GM18502 (cell line): Measurements from ENCODE around the gene SYNGR2.
"Not testable (repeated sequence)": the region's sequence is repeated elsewhere in the genome, so short reads cannot be mapped to it uniquely, and the experiment has no call there.

Experiments used
- ATAC-seq: cut with Tn5 transposase; IDR thresholded peaks from one replicate; pipeline ENCODE4 v1.9.1; 2021; ENCODE audit warnings: mild to moderate bottlenecking; ENCODE audit not compliant: unreplicated experiment, poor library complexity

SYNGR2 gene

GRCh38 chr17:78129351-78130089 is 38.9 kb upstream of the SYNGR2 start:
- no peak for ATAC-seq

GRCh38 chr17:78130090-78130436 is 38.3 kb upstream of the SYNGR2 start:
- ATAC-seq = no peak

- no peak for ATAC-seq
Observed at GRCh38 chr17:78130437-78131101, 37.8 kb upstream of the SYNGR2 start, which contains the start of gene TMC8. TMC8 (plus strand) TSS chr17:78130771; CDS start chr17:78131589, 818 bp downstream.

GRCh38 chr17:78131172-78132083 is 37.0 kb upstream of the SYNGR2 start:
- ATAC-seq = no peak

GRCh38 chr17:78132084-78132676 is 36.2 kb upstream of the SYNGR2 start:
- no peak for ATAC-seq

- no peak for ATAC-seq
Observed at GRCh38 chr17:78132767-78133178, 35.6 kb upstream of the SYNGR2 start.

GRCh38 chr17:78133179-78133951 is 35.0 kb upstream of the SYNGR2 start:
- ATAC-seq = no peak

GRCh38 chr17:78133971-78134898 is 34.1 kb upstream of the SYNGR2 start:
- ATAC-seq = no peak

GRCh38 chr17:78134899-78135385 is 33.4 kb upstream of the SYNGR2 start:
- ATAC-seq = no peak

GRCh38 chr17:78135858-78136500 is 32.4 kb upstream of the SYNGR2 start:
- ATAC-seq = no peak

GRCh38 chr17:78137392-78138203 is 30.8 kb upstream of the SYNGR2 start:
- no peak for ATAC-seq

- no peak for ATAC-seq
Observed at GRCh38 chr17:78138204-78139060, 29.9 kb upstream of the SYNGR2 start.

- ATAC-seq = not testable (repeated sequence)
Observed at GRCh38 chr17:78139861-78140168, 28.6 kb upstream of the SYNGR2 start.

GRCh38 chr17:78140169-78141051 is 28.0 kb upstream of the SYNGR2 start:
- peak; percentile 82 for ATAC-seq

GRCh38 chr17:78141437-78142118 is 26.8 kb upstream of the SYNGR2 start:
- no peak for ATAC-seq
